NCI-H2107 treated with DMSO at 0.1 percent for 48 hours (cell line): ENCODE results near the gene SOCS3.
"Not testable (repeated sequence)": the region's sequence is repeated elsewhere in the genome, so short reads cannot be mapped to it uniquely, and the experiment has no call there.

Experiments
- DNase-seq: peaks from one replicate; lab custom pipeline; 2025; ENCODE audit not compliant: unreplicated experiment; lab: John Stamatoyannopoulos, UW

SOCS3 gene

GRCh38 chr17:78313735-78314648, 45.9 kb downstream of the SOCS3 start:
- peak; percentile 56 for DNase-seq

DNA sequence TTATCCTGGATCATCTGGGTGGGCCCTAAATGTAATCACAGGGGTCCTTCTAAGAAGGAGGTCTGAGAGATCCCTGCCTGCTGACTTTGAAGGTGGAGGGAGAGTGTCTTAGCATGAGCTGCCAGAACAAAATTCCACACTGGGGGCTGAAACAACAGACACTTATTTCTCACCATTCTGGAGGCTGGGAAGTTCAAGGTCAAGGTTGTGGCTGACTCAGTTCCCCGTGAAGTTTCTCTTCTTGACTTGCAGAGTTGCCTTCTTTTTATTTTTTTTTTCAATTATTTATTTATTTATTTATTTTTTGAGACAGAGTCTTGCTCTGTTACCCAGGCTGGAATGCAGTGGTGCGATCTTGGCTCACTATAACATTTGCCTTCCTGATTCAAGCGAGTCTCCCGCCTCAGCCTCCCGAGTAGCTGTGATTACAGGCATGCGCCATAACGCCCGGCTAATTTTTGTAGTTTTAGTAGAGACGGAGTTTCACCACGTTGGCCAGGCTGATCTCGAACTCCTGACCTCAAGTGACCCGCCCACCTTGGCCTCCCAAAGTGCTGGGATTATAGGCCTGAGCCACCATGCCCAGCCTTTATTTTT, 50.1 kb downstream of the SOCS3 start:
- not testable (repeated sequence) for DNase-seq

GRCh38 chr17:78307887-78308638, 51.8 kb downstream of the SOCS3 start:
- DNase-seq = peak; percentile 38

GRCh38 chr17:78306913-78307312, 53.0 kb downstream of the SOCS3 start:
- DNase-seq = no peak
